NCI-H1930 (cell line): ENCODE measurements around the gene NCK2.

Experiments
- DNase-seq, 2 experiments: peaks; one replicate each; lab custom pipeline; 2025; lab: John Stamatoyannopoulos, UW

NCK2 gene

GRCh38 chr2:105852066-105852465, 107.4 kb downstream of the NCK2 start:
- no peak for DNase-seq

- DNase-seq: no peak
These were observed 108.8 kb downstream of the NCK2 start for GRCh38 chr2:105853354-105854088.

GRCh38 chr2:105854972-105855371, 110.3 kb downstream of the NCK2 start:
- DNase-seq: no peak

- DNase-seq: no peak
These were observed 111.9 kb downstream of the NCK2 start for GRCh38 chr2:105856581-105856980.

GRCh38 chr2:105857076-105857740, 112.5 kb downstream of the NCK2 start:
- DNase-seq: no peak

GRCh38 chr2:105858868-105859693, 114.4 kb downstream of the NCK2 start:
- DNase-seq: no peak

- DNase-seq: no peak
These were observed 114.9 kb downstream of the NCK2 start for GRCh38 chr2:105859694-105859951.

GRCh38 chr2:105860567-105860966, 115.9 kb downstream of the NCK2 start:
- no peak for DNase-seq

- no peak for DNase-seq
These were observed 116.5 kb downstream of the NCK2 start for GRCh38 chr2:105861200-105861599.

GRCh38 chr2:105862843-105863242, 118.1 kb downstream of the NCK2 start:
- no peak for DNase-seq

- DNase-seq: no peak
These were observed 119.5 kb downstream of the NCK2 start for GRCh38 chr2:105864262-105864661.

GRCh38 chr2:105865222-105865913, 120.7 kb downstream of the NCK2 start:
- DNase-seq: no peak

- no peak for DNase-seq
These were observed 121.8 kb downstream of the NCK2 start for GRCh38 chr2:105866216-105867185.

GRCh38 chr2:105867587-105867986, 122.9 kb downstream of the NCK2 start:
- no peak for DNase-seq

GRCh38 chr2:105868060-105868459, 123.3 kb downstream of the NCK2 start:
- DNase-seq: no peak

- DNase-seq: no peak
These were observed 124.6 kb downstream of the NCK2 start for GRCh38 chr2:105869341-105869740.

- DNase-seq: no peak
These were observed 125.3 kb downstream of the NCK2 start for GRCh38 chr2:105870062-105870461.

GRCh38 chr2:105870858-105871257, 126.1 kb downstream of the NCK2 start:
- no peak for DNase-seq

GRCh38 chr2:105872142-105872728, 127.5 kb downstream of the NCK2 start:
- no peak for DNase-seq

- DNase-seq: no peak
These were observed 128.1 kb downstream of the NCK2 start for GRCh38 chr2:105872830-105873229.

GRCh38 chr2:105873281-105873680, 128.6 kb downstream of the NCK2 start:
- no peak for DNase-seq
